Mucosa of descending colon (tissue), 3 donors: ENCODE data around the gene ST6GALNAC4. TPM values are rescaled to one million over a fixed set of nuclear protein-coding genes. Genes with fewer than 3 reads are reported as not detected.

Experiments used
- ATAC-seq: fragments of 200-7000 bp; cut with Tn5 transposase; one replicate; pipeline ENCODE4 v1.9.1; 2020; ENCODE audit warnings: mild to moderate bottlenecking, moderate library complexity
- DNase-seq, 3 donors: peaks; one replicate each; pipeline ENCODE4 v3.0.0-alpha.2; 2020
- H3K36me3 ChIP-seq: fragments of 200-600 bp; one replicate; pipeline ENCODE4 v1.8.0; 2021; ENCODE audit warnings: low read depth, mild to moderate bottlenecking
- H3K4me1 ChIP-seq: fragments of 200-600 bp; one replicate; pipeline ENCODE4 v1.8.0; 2021; ENCODE audit warnings: low read depth, mild to moderate bottlenecking
- H3K4me3 ChIP-seq: fragments of 200-600 bp; one replicate; pipeline ENCODE4 v1.8.0; 2021; ENCODE audit warnings: mild to moderate bottlenecking
- H3K9me3 ChIP-seq: fragments of 200-600 bp; one replicate; pipeline ENCODE4 v1.8.0; 2021; ENCODE audit warnings: mild to moderate bottlenecking
- intact Hi-C, 2 donors: fragments of 100-400 bp; cut with DNase I in 1 of 2; cut with micrococcal nuclease in 1 of 2; formaldehyde crosslinking; loops; one replicate each; pipeline versions ENCODE4 v1.11.0 to v1.11.1; 2022; cut with DNase I, micrococcal nuclease
- total RNA-seq, 3 donors: library from RNA; stranded (reverse); fragmentation: NEBNext Ultra II Directional in 2 of 3; extraction: Animal tissue kit (Norgen Biotek cat#: 25700) in 2 of 3; gene quantifications; one replicate each; pipeline versions ENCODE4 v1.2.1 to v1.2.4, GENCODE V29; 2021 to 2023
- TF ChIP-seq, protein P1 (sequence below): fragments of 200-600 bp; IDR thresholded peaks from one replicate; pipeline ENCODE4 v1.8.0; 2022; ENCODE audit warnings: antibody characterized with exemption, mild to moderate bottlenecking
- donor health status: DM: no; HTN: no; CAD: no; lungs with moderate emphysema.
- donor health status: DM: no; HTN: no; CAD: no.
- donor health status: DM: no; HTN: yes; CAD: no.

ST6GALNAC4 gene
- total RNA-seq, 3 donors from 2014 or later, result 31.0 to 39.2 (median 37.2) TPM

DNA sequence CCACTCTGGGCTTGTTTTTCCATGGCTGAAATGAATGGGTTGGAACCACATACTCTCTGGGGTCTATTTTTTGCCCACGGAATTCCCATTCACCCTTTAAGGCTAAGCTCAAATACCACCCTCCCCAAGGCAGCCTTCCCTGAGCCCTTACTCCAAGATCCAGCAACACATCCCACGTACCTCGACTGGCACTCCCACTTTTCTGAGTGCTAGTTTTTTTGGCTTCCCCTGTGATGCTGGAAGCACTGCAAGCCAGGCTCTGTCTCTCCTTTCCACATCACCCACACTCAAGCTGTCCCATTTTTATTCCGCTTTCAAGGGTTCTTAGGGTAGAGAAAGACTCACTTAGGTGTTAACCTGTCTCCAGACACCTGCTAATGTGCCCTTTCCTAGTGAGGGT, 23.4 kb downstream of the ST6GALNAC4 start:
- ATAC-seq, result no peak
- intact Hi-C loops, result no loop called here
- H3K36me3 ChIP-seq, result peaks cover 16% of the 10 kb centered on the region

DNA sequence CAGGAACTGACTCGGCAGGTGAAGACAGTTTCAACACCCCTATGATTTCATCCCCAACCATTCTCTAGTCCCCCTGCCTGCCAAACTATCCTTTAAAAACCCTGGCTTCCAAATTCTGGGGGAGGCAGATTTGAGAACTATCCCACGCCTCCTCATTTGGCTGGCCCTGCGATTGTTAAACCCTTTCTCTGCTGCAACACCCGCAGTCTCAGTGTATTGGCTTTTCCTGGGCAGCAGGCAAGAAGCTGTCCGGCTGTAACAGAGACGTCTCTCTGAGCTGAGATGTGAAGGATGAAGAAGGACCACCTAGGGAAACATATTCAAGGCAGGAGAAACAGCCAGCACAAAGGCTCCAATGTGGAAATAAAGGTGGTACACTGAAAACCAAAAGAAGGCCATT, 24.0 kb downstream of the ST6GALNAC4 start:
- peaks cover 3% of the 10 kb centered on the region for H3K4me1 ChIP-seq
- peaks cover 16% of the 10 kb centered on the region for H3K36me3 ChIP-seq
- ATAC-seq (no peak), DNase-seq (no peak)
- peaks cover 17% of the 10 kb centered on the region for H3K9me3 ChIP-seq
- no peak overlapping the region for H3K4me3 ChIP-seq
- intact Hi-C loops, result no loop called here
- TF ChIP-seq, protein P1, sequence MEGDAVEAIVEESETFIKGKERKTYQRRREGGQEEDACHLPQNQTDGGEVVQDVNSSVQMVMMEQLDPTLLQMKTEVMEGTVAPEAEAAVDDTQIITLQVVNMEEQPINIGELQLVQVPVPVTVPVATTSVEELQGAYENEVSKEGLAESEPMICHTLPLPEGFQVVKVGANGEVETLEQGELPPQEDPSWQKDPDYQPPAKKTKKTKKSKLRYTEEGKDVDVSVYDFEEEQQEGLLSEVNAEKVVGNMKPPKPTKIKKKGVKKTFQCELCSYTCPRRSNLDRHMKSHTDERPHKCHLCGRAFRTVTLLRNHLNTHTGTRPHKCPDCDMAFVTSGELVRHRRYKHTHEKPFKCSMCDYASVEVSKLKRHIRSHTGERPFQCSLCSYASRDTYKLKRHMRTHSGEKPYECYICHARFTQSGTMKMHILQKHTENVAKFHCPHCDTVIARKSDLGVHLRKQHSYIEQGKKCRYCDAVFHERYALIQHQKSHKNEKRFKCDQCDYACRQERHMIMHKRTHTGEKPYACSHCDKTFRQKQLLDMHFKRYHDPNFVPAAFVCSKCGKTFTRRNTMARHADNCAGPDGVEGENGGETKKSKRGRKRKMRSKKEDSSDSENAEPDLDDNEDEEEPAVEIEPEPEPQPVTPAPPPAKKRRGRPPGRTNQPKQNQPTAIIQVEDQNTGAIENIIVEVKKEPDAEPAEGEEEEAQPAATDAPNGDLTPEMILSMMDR, result no peak

More for the DNA sequence above, 23.4 kb downstream of the ST6GALNAC4 start:
- TF ChIP-seq, protein P1, result no peak
- no peak for DNase-seq
- H3K4me1 ChIP-seq, result peaks cover 5% of the 10 kb centered on the region
- H3K9me3 ChIP-seq, result peaks cover 17% of the 10 kb centered on the region
- no peak overlapping the region for H3K4me3 ChIP-seq

DNA sequence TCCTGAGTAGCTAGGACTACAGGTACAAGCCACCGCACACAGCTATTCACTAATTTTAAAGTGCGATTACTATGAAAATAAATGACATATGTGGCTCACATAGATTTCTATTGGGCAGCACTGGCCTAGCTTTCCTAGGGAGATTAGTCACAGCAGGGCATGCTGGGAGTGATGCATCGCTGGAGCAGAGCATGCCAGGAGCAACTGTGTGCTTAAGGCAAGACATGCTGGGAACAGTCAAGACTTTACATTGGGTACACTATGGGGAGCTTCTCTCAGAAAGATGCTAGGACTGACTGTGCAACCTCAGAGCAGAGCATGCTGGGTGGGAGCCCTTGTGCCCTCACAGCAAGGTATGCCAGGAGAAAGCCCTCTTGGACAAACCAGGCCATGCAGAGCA, 26.8 kb downstream of the ST6GALNAC4 start:
- Histone ChIP-seq H3K36me3 (peaks cover 27% of the 10 kb centered on the region), H3K4me1 (no peaks in the 10 kb centered on the region), H3K4me3 (no peak overlapping the region), H3K9me3 (peaks cover 17% of the 10 kb centered on the region)
- intact Hi-C loops, result no loop called here
- TF ChIP-seq, protein P1, result no peak
- ATAC-seq, result no peak
- no peak for DNase-seq

DNA sequence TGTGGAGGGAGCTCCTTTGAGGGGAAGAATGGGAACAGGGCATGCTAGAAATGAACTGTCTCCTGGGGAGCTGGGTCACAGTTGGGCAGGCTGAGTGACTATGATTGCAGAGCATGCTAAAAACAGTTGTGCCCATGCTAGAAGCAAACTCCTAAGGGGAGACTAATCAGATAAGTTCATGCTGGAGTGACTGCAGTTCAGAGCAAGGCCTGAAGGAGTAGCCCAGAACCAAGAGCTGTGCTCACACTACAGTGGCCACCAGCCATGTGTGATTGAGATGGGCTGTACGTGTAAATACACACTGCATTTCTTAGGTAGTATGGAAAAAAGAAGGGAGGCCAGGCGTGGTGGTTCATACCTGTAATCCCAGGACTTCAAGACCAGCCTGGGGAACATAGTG, 29.0 kb downstream of the ST6GALNAC4 start:
- peaks cover 12% of the 10 kb centered on the region for H3K36me3 ChIP-seq
- DNase-seq (no peak), ATAC-seq (no peak)
- H3K4me1 ChIP-seq, result no peaks in the 10 kb centered on the region
- H3K4me3 ChIP-seq, result no peak overlapping the region
- intact Hi-C loops, result no loop called here
- TF ChIP-seq, protein P1, result no peak
- H3K9me3 ChIP-seq, result peaks cover 2% of the 10 kb centered on the region

DNA sequence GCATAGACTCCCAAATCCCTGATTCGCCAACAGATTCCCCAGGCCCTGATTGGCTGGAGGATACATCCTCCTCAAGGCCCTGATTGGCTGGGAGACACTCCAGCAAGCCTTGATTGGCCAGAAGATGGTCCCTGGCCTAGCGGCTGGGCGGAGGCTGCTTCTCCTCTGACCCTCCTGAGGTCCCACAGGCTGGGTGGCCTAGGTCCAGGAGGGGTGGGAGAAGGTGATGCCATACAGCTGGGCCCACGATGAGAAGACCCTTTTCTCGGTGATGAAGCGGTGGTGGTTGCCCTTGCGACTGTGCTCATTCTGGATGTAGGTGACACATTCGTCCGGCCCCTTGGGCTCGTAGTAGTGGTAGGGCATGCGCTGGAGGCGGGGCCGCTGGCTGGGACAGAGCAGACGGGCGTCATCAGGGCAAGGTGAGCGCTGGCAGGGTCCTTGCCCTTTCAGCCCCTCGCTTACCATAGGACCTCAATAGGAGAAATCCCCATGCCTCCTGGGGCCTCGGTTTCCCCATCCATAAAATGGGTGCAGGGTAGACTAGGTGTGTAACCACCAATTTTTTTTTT, 30.4 kb downstream of the ST6GALNAC4 start:
- TF ChIP-seq, protein P1, result no peak
- DNase-seq (no peak), ATAC-seq (no peak)
- peaks cover 11% of the 10 kb centered on the region for H3K36me3 ChIP-seq
- no peak overlapping the region for H3K4me3 ChIP-seq
- no peaks in the 10 kb centered on the region for H3K4me1 ChIP-seq
- intact Hi-C loops, result no loop called here
- no peaks in the 10 kb centered on the region for H3K9me3 ChIP-seq
